BE2C (cell line): ENCODE measurements around the gene SLC9A8.

Experiments used
- DNase-seq: peaks from one replicate; pipeline ENCODE4 v3.0.0-alpha.2; 2020
- H3K27me3 ChIP-seq: fragments of 250-450 bp; sonication (Bioruptor Pico); 2 replicates; pipeline ENCODE4 v1.5.1; 2020; ENCODE audit warnings: mild to moderate bottlenecking
- H3K36me3 ChIP-seq: fragments of 250-450 bp; sonication (Bioruptor Pico); 2 replicates; pipeline ENCODE4 v1.5.1; 2020; ENCODE audit warnings: mild to moderate bottlenecking
- H3K4me1 ChIP-seq: fragments of 250-450 bp; sonication (Bioruptor Pico); 2 replicates; pipeline ENCODE4 v1.5.1; 2020
- H3K4me3 ChIP-seq: 2 replicates; pipeline ENCODE4 v1.5.1; 2011; ENCODE audit warnings: low read depth, low read length
- H3K9me3 ChIP-seq: fragments of 250-450 bp; sonication (Bioruptor Pico); 2 replicates; pipeline ENCODE4 v1.5.1; 2020
- TF ChIP-seq, protein P1 (sequence below): IDR thresholded peaks from 2 replicates; pipeline ENCODE4 v1.5.1; 2012; ENCODE audit warnings: mild to moderate bottlenecking, low read depth, low read length

Gene SLC9A8

DNA sequence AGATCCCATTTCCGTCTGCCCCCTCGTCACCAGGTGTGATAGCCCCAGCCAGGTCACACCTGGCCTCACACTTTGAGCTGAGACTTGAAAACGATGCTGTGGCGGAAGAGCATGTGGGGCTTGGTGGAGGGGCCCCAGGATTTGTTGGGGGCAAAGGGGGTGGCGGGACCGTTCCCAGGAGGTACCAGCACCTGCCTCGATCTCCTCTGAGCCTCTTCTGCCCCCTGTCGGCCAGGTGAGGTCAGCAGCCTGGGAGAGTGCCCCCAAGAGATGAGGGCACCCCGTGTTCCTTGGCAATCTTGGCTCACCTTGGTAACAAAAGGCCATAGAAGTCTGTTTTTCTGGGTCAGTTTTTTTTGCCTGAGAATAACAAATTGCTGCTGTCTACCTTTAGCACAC lies 77.3 kb downstream of the SLC9A8 start:
- Histone ChIP-seq H3K4me3 (no peak overlapping the region), H3K36me3 (no peaks in the 10 kb centered on the region), H3K27me3 (no peaks in the 10 kb centered on the region), H3K4me1 (no peaks in the 10 kb centered on the region), H3K9me3 (no peaks in the 10 kb centered on the region)
- DNase-seq, result no peak
- TF ChIP-seq, protein P1, sequence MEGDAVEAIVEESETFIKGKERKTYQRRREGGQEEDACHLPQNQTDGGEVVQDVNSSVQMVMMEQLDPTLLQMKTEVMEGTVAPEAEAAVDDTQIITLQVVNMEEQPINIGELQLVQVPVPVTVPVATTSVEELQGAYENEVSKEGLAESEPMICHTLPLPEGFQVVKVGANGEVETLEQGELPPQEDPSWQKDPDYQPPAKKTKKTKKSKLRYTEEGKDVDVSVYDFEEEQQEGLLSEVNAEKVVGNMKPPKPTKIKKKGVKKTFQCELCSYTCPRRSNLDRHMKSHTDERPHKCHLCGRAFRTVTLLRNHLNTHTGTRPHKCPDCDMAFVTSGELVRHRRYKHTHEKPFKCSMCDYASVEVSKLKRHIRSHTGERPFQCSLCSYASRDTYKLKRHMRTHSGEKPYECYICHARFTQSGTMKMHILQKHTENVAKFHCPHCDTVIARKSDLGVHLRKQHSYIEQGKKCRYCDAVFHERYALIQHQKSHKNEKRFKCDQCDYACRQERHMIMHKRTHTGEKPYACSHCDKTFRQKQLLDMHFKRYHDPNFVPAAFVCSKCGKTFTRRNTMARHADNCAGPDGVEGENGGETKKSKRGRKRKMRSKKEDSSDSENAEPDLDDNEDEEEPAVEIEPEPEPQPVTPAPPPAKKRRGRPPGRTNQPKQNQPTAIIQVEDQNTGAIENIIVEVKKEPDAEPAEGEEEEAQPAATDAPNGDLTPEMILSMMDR, result peak; percentile 23; the same call in 1 of the 2 replicates

DNA sequence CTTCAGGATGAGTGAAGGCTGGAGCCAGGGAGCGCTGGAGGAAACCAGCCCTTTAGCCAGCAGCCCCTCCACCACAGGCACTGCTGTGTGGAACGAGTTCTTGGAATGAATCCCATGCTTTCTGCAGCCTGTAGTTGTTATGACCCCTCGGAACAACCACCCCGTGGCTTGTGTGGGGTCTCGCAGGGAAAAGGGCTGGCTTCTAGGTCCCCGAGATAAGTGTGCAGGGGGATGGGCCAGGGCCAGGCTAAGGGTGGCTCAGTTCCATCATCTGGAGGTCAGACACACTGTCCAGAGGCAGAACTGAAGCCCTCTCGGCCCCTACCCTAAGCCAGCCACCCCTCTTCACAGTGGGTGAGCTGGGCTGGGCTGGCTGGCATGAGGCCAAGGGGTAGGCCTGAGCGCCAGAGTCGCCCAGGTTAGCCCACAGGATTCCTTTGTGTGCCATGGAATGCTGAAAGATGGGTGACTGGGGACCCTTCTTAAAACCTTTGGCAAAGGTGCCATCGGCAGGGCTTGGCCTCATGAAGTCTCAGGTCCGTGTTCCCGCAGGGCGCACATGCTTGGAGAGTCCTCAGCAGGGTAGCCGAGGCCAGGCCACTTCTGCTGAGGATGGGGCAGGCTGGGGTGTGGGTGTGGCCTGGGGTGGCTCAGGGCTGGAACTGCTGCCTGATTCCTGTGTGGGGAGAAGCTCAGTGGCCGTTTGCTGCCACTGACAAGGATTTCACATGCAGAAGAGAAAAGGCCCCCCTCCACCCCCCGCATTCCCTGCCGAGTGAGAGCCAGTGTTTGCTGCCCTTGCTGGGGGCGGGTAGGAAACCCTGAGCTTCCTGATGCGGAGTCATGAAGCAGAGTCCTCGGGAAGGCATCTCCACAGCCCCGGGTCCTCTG lies 78.1 kb downstream of the SLC9A8 start:
- DNase-seq, result no peak
- Histone ChIP-seq H3K9me3 (no peaks in the 10 kb centered on the region), H3K36me3 (no peaks in the 10 kb centered on the region), H3K27me3 (no peaks in the 10 kb centered on the region), H3K4me1 (no peaks in the 10 kb centered on the region), H3K4me3 (no peak overlapping the region)
- TF ChIP-seq, protein P1, result no peak

DNA sequence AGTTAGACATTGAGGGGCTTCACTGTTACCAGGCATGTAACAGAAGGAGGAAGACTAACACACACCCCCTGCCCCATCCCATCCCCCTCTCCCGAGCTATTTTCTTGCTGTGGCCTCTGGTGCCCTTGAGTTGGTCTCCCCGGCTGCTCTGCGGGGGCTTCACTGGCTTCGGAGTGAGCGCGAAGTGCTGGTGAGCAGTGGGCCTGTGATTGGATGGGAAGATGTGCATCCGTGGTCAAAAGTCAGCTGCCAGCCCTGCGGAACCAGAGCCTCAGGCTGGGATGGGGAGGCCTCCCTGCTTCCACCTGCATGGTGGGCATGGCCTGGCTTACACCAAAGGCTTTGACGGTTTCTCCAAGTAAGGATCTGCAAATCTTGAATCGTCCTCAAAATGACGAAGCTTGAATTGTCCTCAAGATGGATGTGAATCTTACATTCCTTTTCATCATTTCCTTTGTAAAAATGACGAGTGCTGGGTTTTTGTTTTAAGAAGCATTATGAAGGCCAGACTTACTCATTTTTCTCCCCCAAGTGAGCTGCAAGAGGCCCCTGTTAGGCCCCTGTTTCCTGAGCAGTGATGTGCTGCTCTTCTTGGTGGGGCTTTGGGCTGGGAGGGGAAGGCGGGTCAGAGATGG lies 79.0 kb downstream of the SLC9A8 start:
- Histone ChIP-seq H3K4me3 (no peak overlapping the region), H3K4me1 (no peaks in the 10 kb centered on the region), H3K36me3 (no peaks in the 10 kb centered on the region), H3K27me3 (no peaks in the 10 kb centered on the region), H3K9me3 (no peaks in the 10 kb centered on the region)
- TF ChIP-seq, protein P1, result no peak
- no peak for DNase-seq

DNA sequence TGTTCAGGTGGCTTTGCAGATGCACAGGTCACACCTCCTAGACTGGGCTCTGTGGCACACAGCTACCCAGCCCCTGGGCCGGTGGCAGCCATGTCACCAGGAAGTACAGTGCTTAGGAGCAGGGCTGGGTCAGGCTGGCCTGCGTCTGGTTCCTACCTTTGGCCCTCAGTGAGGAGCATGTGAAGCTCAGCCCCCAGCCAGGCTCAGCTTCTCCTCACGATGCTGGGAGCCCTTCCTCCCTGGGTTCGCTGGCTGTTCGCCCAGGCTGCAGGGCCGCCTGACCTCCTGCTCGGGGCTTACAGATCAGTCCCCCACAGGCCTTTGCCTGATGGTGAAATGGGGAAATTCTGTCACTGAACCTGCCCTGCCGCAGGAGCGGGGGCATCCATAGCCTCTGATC lies 79.6 kb downstream of the SLC9A8 start:
- no peaks in the 10 kb centered on the region for H3K27me3 ChIP-seq
- TF ChIP-seq, protein P1, result no peak

DNA sequence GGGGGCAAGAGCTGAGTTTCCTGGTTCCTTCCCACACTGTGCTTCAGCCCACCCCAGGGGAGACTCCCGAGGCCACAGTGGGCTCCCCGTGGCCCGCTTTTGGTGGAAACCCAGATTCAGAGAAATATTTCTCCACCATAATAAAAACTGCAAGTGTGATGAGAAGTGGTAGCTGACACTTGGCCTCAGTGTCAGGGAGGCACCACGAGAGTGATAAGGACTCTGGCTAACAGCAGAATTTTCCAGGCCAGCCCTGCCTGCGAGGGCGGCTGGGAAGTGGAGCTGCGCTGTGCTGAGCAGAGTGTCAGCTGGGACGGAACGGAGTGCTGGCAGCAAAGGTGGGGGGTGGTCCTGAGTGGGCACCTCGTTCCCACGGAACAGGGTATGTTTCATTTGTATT lies 80.2 kb downstream of the SLC9A8 start:
- TF ChIP-seq, protein P1, result no peak

More for the DNA sequence above, 79.6 kb downstream of the SLC9A8 start:
- Histone ChIP-seq H3K36me3 (no peaks in the 10 kb centered on the region), H3K9me3 (no peaks in the 10 kb centered on the region), H3K4me3 (no peak overlapping the region), H3K4me1 (no peaks in the 10 kb centered on the region)
- DNase-seq, result no peak

More for the DNA sequence above, 80.2 kb downstream of the SLC9A8 start:
- H3K4me1 ChIP-seq, result no peaks in the 10 kb centered on the region
- H3K36me3 ChIP-seq, result no peaks in the 10 kb centered on the region
- DNase-seq, result no peak
- no peaks in the 10 kb centered on the region for H3K9me3 ChIP-seq
- no peaks in the 10 kb centered on the region for H3K27me3 ChIP-seq
- H3K4me3 ChIP-seq, result no peak overlapping the region
